A549 (cell line): ENCODE results near the gene RASA4B.

Experiments used
- BCL3 ChIP-seq: fragments of >200 bp; sonication (Bioruptor Twin); formaldehyde crosslinking; IDR thresholded peaks from 3 replicates; pipeline ENCODE4 v1.6.1; 2016
- BHLHE40 ChIP-seq: IDR thresholded peaks from 2 replicates; pipeline ENCODE4 v1.6.1; 2012; ENCODE audit warnings: low read depth, low read length, inconsistent platforms
- CTCF ChIP-seq: fragments of >200 bp; sonication (Bioruptor Twin); formaldehyde crosslinking; IDR thresholded peaks from 3 replicates; pipeline ENCODE4 v1.5.1; 2016
- MAX ChIP-seq: IDR thresholded peaks from 2 replicates; pipeline ENCODE4 v1.6.1; 2012
- NR3C1 ChIP-seq: fragments of >200 bp; sonication (Bioruptor Twin); formaldehyde crosslinking; IDR thresholded peaks from 3 replicates; pipeline ENCODE4 v1.6.1; 2017
- POLR2A ChIP-seq: IDR thresholded peaks from 2 replicates; pipeline ENCODE4 v1.6.1; 2012; ENCODE audit warnings: mild to moderate bottlenecking, low read length
- RAD21 ChIP-seq, 2 experiments: fragments of >200 bp in 1 of 2; sonication (Bioruptor Twin) in 1 of 2; formaldehyde crosslinking in 1 of 2; IDR thresholded peaks in 1 of 2; conservative IDR thresholded peaks in 1 of 2; 2 replicates in 1 of 2; 3 replicates in 1 of 2; pipeline ENCODE4 v1.6.1; 2012 to 2018; ENCODE audit warnings: inconsistent platforms in 1 of 2
- SREBF2 ChIP-seq: fragments of 450-650 bp; IDR thresholded peaks from 2 replicates; pipeline ENCODE4 v1.6.1; 2014; ENCODE audit warnings: mild to moderate bottlenecking, moderate library complexity

- TF ChIP-seq CTCF = no peak
- TF ChIP-seq BHLHE40 = no peak
- TF ChIP-seq SREBF2 = no peak
- TF ChIP-seq NR3C1 = no peak
- TF ChIP-seq POLR2A = no peak
- TF ChIP-seq BCL3 = no peak
- no peak for TF ChIP-seq RAD21 (conservative IDR thresholded peaks at IDR 0.05 in 1 of 2, IDR thresholded peaks at IDR 0.05 in 1 of 2)
- no peak for TF ChIP-seq MAX
These were observed 71.0 kb downstream of the RASA4B start for GRCh38 chr7:102446387-102447156.
